ENCODE measurements around the gene ATE1.

ATE1 gene

GRCh38 chr10:121873236-121873635 lies 54.6 kb downstream of the ATE1 start:
- no peak for DNase-seq (ENCODE audit: low read depth)

- no peak for DNase-seq (ENCODE audit: low read depth)
These were observed 57.4 kb downstream of the ATE1 start for GRCh38 chr10:121870413-121870812.

GRCh38 chr10:121865554-121865953 lies 62.3 kb downstream of the ATE1 start:
- DNase-seq (ENCODE audit: low read depth) = no peak

GRCh38 chr10:121864653-121865052 lies 63.2 kb downstream of the ATE1 start:
- DNase-seq (ENCODE audit: low read depth) = no peak

- DNase-seq (ENCODE audit: low read depth) = no peak
These were observed 63.7 kb downstream of the ATE1 start for GRCh38 chr10:121864168-121864567.

GRCh38 chr10:121862649-121863048 lies 65.2 kb downstream of the ATE1 start:
- DNase-seq (ENCODE audit: low read depth) = no peak

GRCh38 chr10:121862042-121862441 lies 65.8 kb downstream of the ATE1 start:
- no peak for DNase-seq (ENCODE audit: low read depth)

- DNase-seq (ENCODE audit: low read depth) = no peak
These were observed 67.0 kb downstream of the ATE1 start for GRCh38 chr10:121860810-121861209.

- DNase-seq (ENCODE audit: low read depth) = no peak
These were observed 72.9 kb downstream of the ATE1 start for GRCh38 chr10:121854809-121855445.

- DNase-seq (ENCODE audit: low read depth) = no peak
These were observed 73.9 kb downstream of the ATE1 start for GRCh38 chr10:121853950-121854349.

GRCh38 chr10:121851786-121852185 lies 76.0 kb downstream of the ATE1 start:
- no peak for DNase-seq (ENCODE audit: low read depth)

- no peak for DNase-seq (ENCODE audit: low read depth)
These were observed 79.7 kb downstream of the ATE1 start for GRCh38 chr10:121848082-121848481.

GRCh38 chr10:121846555-121846954 lies 81.3 kb downstream of the ATE1 start:
- no peak for DNase-seq (ENCODE audit: low read depth)

GRCh38 chr10:121845044-121845784 lies 82.6 kb downstream of the ATE1 start:
- no peak for DNase-seq (ENCODE audit: low read depth)

GRCh38 chr10:121844537-121844936 lies 83.3 kb downstream of the ATE1 start:
- no peak for DNase-seq (ENCODE audit: low read depth)

- no peak for DNase-seq (ENCODE audit: low read depth)
These were observed 84.5 kb downstream of the ATE1 start for GRCh38 chr10:121843379-121843778.

- no peak for DNase-seq (ENCODE audit: low read depth)
These were observed 86.0 kb downstream of the ATE1 start for GRCh38 chr10:121841862-121842261.

- no peak for DNase-seq (ENCODE audit: low read depth)
These were observed 88.9 kb downstream of the ATE1 start for GRCh38 chr10:121838931-121839330.

- no peak for DNase-seq (ENCODE audit: low read depth)
These were observed 89.7 kb downstream of the ATE1 start for GRCh38 chr10:121838149-121838548.

- no peak for DNase-seq (ENCODE audit: low read depth)
These were observed 91.7 kb downstream of the ATE1 start for GRCh38 chr10:121836171-121836570.

- DNase-seq (ENCODE audit: low read depth) = no peak
These were observed 92.5 kb downstream of the ATE1 start for GRCh38 chr10:121835376-121835775.

GRCh38 chr10:121834757-121835156 lies 93.1 kb downstream of the ATE1 start:
- DNase-seq (ENCODE audit: low read depth) = no peak

GRCh38 chr10:121833387-121833786 lies 94.4 kb downstream of the ATE1 start:
- DNase-seq (ENCODE audit: low read depth) = no peak

- DNase-seq (ENCODE audit: low read depth) = no peak
These were observed 95.2 kb downstream of the ATE1 start for GRCh38 chr10:121832647-121833046.

Data from activated T-cell treated with anti-CD3 and anti-CD28 coated beads for 1 hour (primary cell).